Measurements from ENCODE around the gene S100PBP. TPM values are rescaled to one million over a fixed set of nuclear protein-coding genes. Genes with fewer than 3 reads are reported as not detected.

S100PBP gene
- polyA plus RNA-seq, 1 of the 3 experiments (the other 2 are of a cell fraction) = 13.2 TPM

- ChIA-PET CTCF (interaction anchor here (4.2 to 19.0 kb wide), 2 partner anchors 9 to 71 kb away, joined by 25 to 392 read pairs; partner anchors contain the start of gene SYNC), POLR2A (no interaction called here)
- no peak for TF ChIP-seq TEAD4 (IDR thresholded peaks at IDR 0.05; ENCODE audit: borderline replicate concordance, insufficient read depth)
- no peak for TF ChIP-seq NFIC (IDR thresholded peaks at IDR 0.05; ENCODE audit: borderline replicate concordance)
- no peak for TF ChIP-seq MEF2A (IDR thresholded peaks at IDR 0.05; ENCODE audit: borderline replicate concordance, low read depth)
- TF ChIP-seq TAF1 (IDR thresholded peaks at IDR 0.05; ENCODE audit: borderline replicate concordance, low read depth, low read length) = no peak
- TF ChIP-seq, protein P1, sequence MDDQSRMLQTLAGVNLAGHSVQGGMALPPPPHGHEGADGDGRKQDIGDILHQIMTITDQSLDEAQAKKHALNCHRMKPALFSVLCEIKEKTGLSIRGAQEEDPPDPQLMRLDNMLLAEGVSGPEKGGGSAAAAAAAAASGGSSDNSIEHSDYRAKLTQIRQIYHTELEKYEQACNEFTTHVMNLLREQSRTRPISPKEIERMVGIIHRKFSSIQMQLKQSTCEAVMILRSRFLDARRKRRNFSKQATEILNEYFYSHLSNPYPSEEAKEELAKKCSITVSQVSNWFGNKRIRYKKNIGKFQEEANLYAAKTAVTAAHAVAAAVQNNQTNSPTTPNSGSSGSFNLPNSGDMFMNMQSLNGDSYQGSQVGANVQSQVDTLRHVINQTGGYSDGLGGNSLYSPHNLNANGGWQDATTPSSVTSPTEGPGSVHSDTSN (IDR thresholded peaks at IDR 0.05) = no peak
- TF ChIP-seq, protein P2, sequence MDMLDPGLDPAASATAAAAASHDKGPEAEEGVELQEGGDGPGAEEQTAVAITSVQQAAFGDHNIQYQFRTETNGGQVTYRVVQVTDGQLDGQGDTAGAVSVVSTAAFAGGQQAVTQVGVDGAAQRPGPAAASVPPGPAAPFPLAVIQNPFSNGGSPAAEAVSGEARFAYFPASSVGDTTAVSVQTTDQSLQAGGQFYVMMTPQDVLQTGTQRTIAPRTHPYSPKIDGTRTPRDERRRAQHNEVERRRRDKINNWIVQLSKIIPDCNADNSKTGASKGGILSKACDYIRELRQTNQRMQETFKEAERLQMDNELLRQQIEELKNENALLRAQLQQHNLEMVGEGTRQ (IDR thresholded peaks at IDR 0.05; ENCODE audit: borderline replicate concordance, low read depth, low read length) = no peak
- TF ChIP-seq CHD2 (IDR thresholded peaks at IDR 0.05; ENCODE audit: low read length, partially characterized antibody) = no peak
- 0 out of 2 replicates have a peak, but pooled peaks have one; percentile 20 for TF ChIP-seq TCF12 (IDR thresholded peaks at IDR 0.05)
- no peak for TF ChIP-seq FOXM1 (IDR thresholded peaks at IDR 0.05; ENCODE audit: low read depth)
- TF ChIP-seq EP300 (IDR thresholded peaks at IDR 0.05; ENCODE audit: borderline replicate concordance in 1 of 2, low read depth in 1 of 2, low read length in 1 of 2) = 0 out of 4 replicates have a peak, but pooled peaks of 1 of the 2 experiments have one; percentile 24
- no peak for TF ChIP-seq POLR2AphosphoS5 (IDR thresholded peaks at IDR 0.05; ENCODE audit: low read depth, low read length)
- peaks cover 60 to 75% of the 10 kb centered on the region in 2 experiments for H3K36me3 ChIP-seq (replicated peaks in 1 of 2; ENCODE audit: control insufficient read depth in 1 of 2, insufficient read depth in 2 of 2, low read length in 1 of 2)
- H2AFZ ChIP-seq (ENCODE audit: low read depth) = no peak overlapping the region
- H3K9me3 ChIP-seq = no peaks in the 10 kb centered on the region
- H3K4me3 ChIP-seq (ENCODE audit: low read depth in 2 of 2, low read length in 1 of 2) = no peak overlapping the region
- no peaks in the 10 kb centered on the region for H3K79me2 ChIP-seq (ENCODE audit: insufficient read depth)
- H3K4me2 ChIP-seq = no peak overlapping the region
- H4K20me1 ChIP-seq (ENCODE audit: insufficient read depth) = no peaks in the 10 kb centered on the region
- H3K9ac ChIP-seq = no peak overlapping the region
- H3F3A ChIP-seq (replicated peaks; ENCODE audit: insufficient read depth) = peaks cover 40% of the 10 kb centered on the region
- DNase-seq = no peak
- peak overlapping the region in 1 of 2 experiments; percentile 42; a peak in 2 of 4 replicates for H3K27ac ChIP-seq (ENCODE audit: low read depth in 2 of 2, low read length in 1 of 2)
- WGBS (ENCODE audit: low lambda C conversion rate) = 71% methylated on average over 5 of the region's 5 CpGs
- H3K4me1 ChIP-seq (ENCODE audit: control insufficient read depth in 1 of 2, insufficient read depth in 2 of 2, low read depth in 1 of 2, low read length in 1 of 2) = no peaks in the 10 kb centered on the region; a peak in 1 of 4 replicates
- H3K9me2 ChIP-seq = no peaks in the 10 kb centered on the region
- H3K27me3 ChIP-seq (ENCODE audit: insufficient read depth) = no peaks in the 10 kb centered on the region
These were observed 35.4 kb upstream of the S100PBP start for GRCh38 chr1:32782086-32782485.

GRCh38 chr1:32783851-32784250 is 33.6 kb upstream of the S100PBP start:
- no peaks in the 10 kb centered on the region for H3K9me2 ChIP-seq
- H3K4me3 ChIP-seq (ENCODE audit: low read depth in 2 of 2, low read length in 1 of 2) = no peak overlapping the region
- H3K9me3 ChIP-seq = no peaks in the 10 kb centered on the region
- POLR2A ChIA-PET = interaction anchor here (0.7 kb wide), 1 partner anchor 35 kb away, joined by 4 read pairs; no protein-coding TSS in a partner anchor
- H3F3A ChIP-seq (replicated peaks; ENCODE audit: insufficient read depth) = peaks cover 26% of the 10 kb centered on the region
- DNase-seq = no peak
- no peak overlapping the region for H3K9ac ChIP-seq
- no peak overlapping the region for H3K4me2 ChIP-seq
- no peaks in the 10 kb centered on the region for H3K79me2 ChIP-seq (ENCODE audit: insufficient read depth)
- H3K4me1 ChIP-seq (ENCODE audit: control insufficient read depth in 1 of 2, insufficient read depth in 2 of 2, low read depth in 1 of 2, low read length in 1 of 2) = peaks cover 0 to 1% of the 10 kb centered on the region in 2 experiments; a peak in 1 of 4 replicates
- peaks cover 51 to 81% of the 10 kb centered on the region in 2 experiments for H3K36me3 ChIP-seq (replicated peaks in 1 of 2; ENCODE audit: control insufficient read depth in 1 of 2, insufficient read depth in 2 of 2, low read length in 1 of 2)
- no peaks in the 10 kb centered on the region for H3K27me3 ChIP-seq (ENCODE audit: insufficient read depth)
- H4K20me1 ChIP-seq (ENCODE audit: insufficient read depth) = no peaks in the 10 kb centered on the region
- H2AFZ ChIP-seq (ENCODE audit: low read depth) = no peak overlapping the region
- no peak overlapping the region for H3K27ac ChIP-seq (ENCODE audit: low read depth in 2 of 2, low read length in 1 of 2)
- CTCF ChIA-PET = interaction anchor here (0.8 to 19.0 kb wide), 3 partner anchors 10 to 73 kb away, joined by 3 to 392 read pairs (median 25); partner anchors contain the start of gene SYNC
- WGBS (ENCODE audit: low lambda C conversion rate) = 92% methylated on average over 5 of the region's 5 CpGs
- TF ChIP-seq FOXJ3 (CRISPR knock-in tag; IDR thresholded peaks at IDR 0.05) = no peak
- no peak for TF ChIP-seq USF1 (IDR thresholded peaks at IDR 0.05; ENCODE audit: borderline replicate concordance, low read depth)
- no peak for TF ChIP-seq TAF1 (IDR thresholded peaks at IDR 0.05; ENCODE audit: borderline replicate concordance, low read depth, low read length)
- TF ChIP-seq, protein P3, sequence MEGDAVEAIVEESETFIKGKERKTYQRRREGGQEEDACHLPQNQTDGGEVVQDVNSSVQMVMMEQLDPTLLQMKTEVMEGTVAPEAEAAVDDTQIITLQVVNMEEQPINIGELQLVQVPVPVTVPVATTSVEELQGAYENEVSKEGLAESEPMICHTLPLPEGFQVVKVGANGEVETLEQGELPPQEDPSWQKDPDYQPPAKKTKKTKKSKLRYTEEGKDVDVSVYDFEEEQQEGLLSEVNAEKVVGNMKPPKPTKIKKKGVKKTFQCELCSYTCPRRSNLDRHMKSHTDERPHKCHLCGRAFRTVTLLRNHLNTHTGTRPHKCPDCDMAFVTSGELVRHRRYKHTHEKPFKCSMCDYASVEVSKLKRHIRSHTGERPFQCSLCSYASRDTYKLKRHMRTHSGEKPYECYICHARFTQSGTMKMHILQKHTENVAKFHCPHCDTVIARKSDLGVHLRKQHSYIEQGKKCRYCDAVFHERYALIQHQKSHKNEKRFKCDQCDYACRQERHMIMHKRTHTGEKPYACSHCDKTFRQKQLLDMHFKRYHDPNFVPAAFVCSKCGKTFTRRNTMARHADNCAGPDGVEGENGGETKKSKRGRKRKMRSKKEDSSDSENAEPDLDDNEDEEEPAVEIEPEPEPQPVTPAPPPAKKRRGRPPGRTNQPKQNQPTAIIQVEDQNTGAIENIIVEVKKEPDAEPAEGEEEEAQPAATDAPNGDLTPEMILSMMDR (IDR thresholded peaks at IDR 0.05) = no peak
- TF ChIP-seq, protein P1 (IDR thresholded peaks at IDR 0.05) = no peak
- TF ChIP-seq FOXM1 (IDR thresholded peaks at IDR 0.05; ENCODE audit: low read depth) = no peak
- TF ChIP-seq EP300 (IDR thresholded peaks at IDR 0.05; ENCODE audit: borderline replicate concordance in 1 of 2, low read depth in 1 of 2, low read length in 1 of 2) = no peak
- no peak for TF ChIP-seq SIN3A (IDR thresholded peaks at IDR 0.05; ENCODE audit: borderline replicate concordance, low read depth, low read length)
- TF ChIP-seq, protein P4, sequence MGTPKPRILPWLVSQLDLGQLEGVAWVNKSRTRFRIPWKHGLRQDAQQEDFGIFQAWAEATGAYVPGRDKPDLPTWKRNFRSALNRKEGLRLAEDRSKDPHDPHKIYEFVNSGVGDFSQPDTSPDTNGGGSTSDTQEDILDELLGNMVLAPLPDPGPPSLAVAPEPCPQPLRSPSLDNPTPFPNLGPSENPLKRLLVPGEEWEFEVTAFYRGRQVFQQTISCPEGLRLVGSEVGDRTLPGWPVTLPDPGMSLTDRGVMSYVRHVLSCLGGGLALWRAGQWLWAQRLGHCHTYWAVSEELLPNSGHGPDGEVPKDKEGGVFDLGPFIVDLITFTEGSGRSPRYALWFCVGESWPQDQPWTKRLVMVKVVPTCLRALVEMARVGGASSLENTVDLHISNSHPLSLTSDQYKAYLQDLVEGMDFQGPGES (IDR thresholded peaks at IDR 0.05; ENCODE audit: low read depth, low read length) = no peak
- no peak for TF ChIP-seq RCOR1 (IDR thresholded peaks at IDR 0.05; ENCODE audit: low read length)
- TF ChIP-seq FOSL2 (IDR thresholded peaks at IDR 0.05; ENCODE audit: borderline replicate concordance, low read depth) = no peak
- no peak for TF ChIP-seq MEF2A (IDR thresholded peaks at IDR 0.05; ENCODE audit: borderline replicate concordance, low read depth)
- TF ChIP-seq TEAD4 (IDR thresholded peaks at IDR 0.05; ENCODE audit: borderline replicate concordance, insufficient read depth) = no peak
- no peak for TF ChIP-seq GABPA (IDR thresholded peaks at IDR 0.05; ENCODE audit: low read depth)

Data from SK-N-SH (cell line).